ENCODE results near the gene CIDEC.
"Not testable (repeated sequence)": the region's sequence is repeated elsewhere in the genome, so short reads cannot be mapped to it uniquely, and the experiment has no call there.

The CIDEC gene

GRCh38 chr3:9903904-9904303 is 23.9 kb upstream of the CIDEC start:
- Mint-ChIP-seq H3K27ac (peak overlapping the region in 2 of 3 experiments; percentile 62 to 76), H3K4me3 (no peak overlapping the region), H3K27me3 (ENCODE audit: low read depth) (no peaks in the 10 kb centered on the region), H3K9me3 (no peaks in the 10 kb centered on the region), H3K4me1 (peaks cover 20% of the 10 kb centered on the region), H3K36me3 (ENCODE audit: low read depth) (no peaks in the 10 kb centered on the region)
- no peak for TF ChIP-seq CTCF (IDR thresholded peaks at IDR 0.05; ENCODE audit: unreplicated experiment in 3 of 3)

- Mint-ChIP-seq H3K27me3 (ENCODE audit: low read depth) (no peaks in the 10 kb centered on the region), H3K36me3 (ENCODE audit: low read depth) (no peaks in the 10 kb centered on the region), H3K4me3 (no peak overlapping the region), H3K27ac (peak overlapping the region; percentile 62 to 76 (median 66)), H3K4me1 (peaks cover 27% of the 10 kb centered on the region), H3K9me3 (no peaks in the 10 kb centered on the region)
- TF ChIP-seq CTCF (IDR thresholded peaks at IDR 0.05; ENCODE audit: unreplicated experiment in 3 of 3), result no peak
Measured at GRCh38 chr3:9903238-9903624, 23.2 kb upstream of the CIDEC start.

GRCh38 chr3:9902372-9903237 is 22.6 kb upstream of the CIDEC start, which contains the start of gene IL17RE:
Gene IL17RE (plus strand): TSS chr3:9902848. CDS start chr3:9902933, 85 bp downstream.
- Mint-ChIP-seq H3K27ac (peak within 1 kb of the TSS; percentile 62 to 82 (median 76)), H3K4me1 (peaks cover 33% of the 10 kb centered on the region)
- TF ChIP-seq CTCF (IDR thresholded peaks at IDR 0.05; ENCODE audit: unreplicated experiment in 3 of 3), result no peak

GRCh38 chr3:9901967-9902366 is 21.9 kb upstream of the CIDEC start:
- Mint-ChIP-seq H3K4me3 (no peak overlapping the region), H3K4me1 (peaks cover 36% of the 10 kb centered on the region)
- no peak for TF ChIP-seq CTCF (IDR thresholded peaks at IDR 0.05; ENCODE audit: unreplicated experiment in 3 of 3)

More at GRCh38 chr3:9902372-9903237, 22.6 kb upstream of the CIDEC start, which contains the start of gene IL17RE:
- Mint-ChIP-seq H3K9me3 (no peaks in the 10 kb centered on the region), H3K4me3 (no peak within 1 kb of the TSS), H3K27me3 (ENCODE audit: low read depth) (no peaks in the 10 kb centered on the region), H3K36me3 (ENCODE audit: low read depth) (no peaks in the 10 kb centered on the region)

GRCh38 chr3:9900965-9901415 is 20.9 kb upstream of the CIDEC start:
- peaks cover 36% of the 10 kb centered on the region for H3K4me1 Mint-ChIP-seq
- H3K4me3 Mint-ChIP-seq; H3K27me3 Mint-ChIP-seq (ENCODE audit: low read depth); H3K36me3 Mint-ChIP-seq (ENCODE audit: low read depth); H3K9me3 Mint-ChIP-seq; H3K27ac Mint-ChIP-seq: not testable (repeated sequence)

More at GRCh38 chr3:9901967-9902366, 21.9 kb upstream of the CIDEC start:
- H3K27ac Mint-ChIP-seq, result peak overlapping the region in 2 of 3 experiments; percentile 48 to 82
- no peaks in the 10 kb centered on the region for H3K36me3 Mint-ChIP-seq (ENCODE audit: low read depth)
- no peaks in the 10 kb centered on the region for H3K27me3 Mint-ChIP-seq (ENCODE audit: low read depth)
- H3K9me3 Mint-ChIP-seq, result no peaks in the 10 kb centered on the region

- Mint-ChIP-seq H3K4me3 (no peak overlapping the region), H3K27me3 (ENCODE audit: low read depth) (no peaks in the 10 kb centered on the region), H3K9me3 (no peaks in the 10 kb centered on the region)
Measured at GRCh38 chr3:9899289-9899791, 19.3 kb upstream of the CIDEC start.

More at GRCh38 chr3:9899289-9899791, 19.3 kb upstream of the CIDEC start:
- H3K36me3 Mint-ChIP-seq (ENCODE audit: low read depth), result peaks cover 10% of the 10 kb centered on the region
- peak overlapping the region; percentile 84 to 89 (median 88) for H3K27ac Mint-ChIP-seq
- peaks cover 42% of the 10 kb centered on the region for H3K4me1 Mint-ChIP-seq
- no peak for TF ChIP-seq CTCF (IDR thresholded peaks at IDR 0.05; ENCODE audit: unreplicated experiment in 3 of 3)
